ENCODE data around the gene LRRC46. TPM values are rescaled to one million over a fixed set of nuclear protein-coding genes. Genes with fewer than 3 reads are reported as not detected.

The LRRC46 gene
- total and polyA plus RNA-seq, 4 donors: 0.40 to 13.1 (median 6.2) TPM

DNA sequence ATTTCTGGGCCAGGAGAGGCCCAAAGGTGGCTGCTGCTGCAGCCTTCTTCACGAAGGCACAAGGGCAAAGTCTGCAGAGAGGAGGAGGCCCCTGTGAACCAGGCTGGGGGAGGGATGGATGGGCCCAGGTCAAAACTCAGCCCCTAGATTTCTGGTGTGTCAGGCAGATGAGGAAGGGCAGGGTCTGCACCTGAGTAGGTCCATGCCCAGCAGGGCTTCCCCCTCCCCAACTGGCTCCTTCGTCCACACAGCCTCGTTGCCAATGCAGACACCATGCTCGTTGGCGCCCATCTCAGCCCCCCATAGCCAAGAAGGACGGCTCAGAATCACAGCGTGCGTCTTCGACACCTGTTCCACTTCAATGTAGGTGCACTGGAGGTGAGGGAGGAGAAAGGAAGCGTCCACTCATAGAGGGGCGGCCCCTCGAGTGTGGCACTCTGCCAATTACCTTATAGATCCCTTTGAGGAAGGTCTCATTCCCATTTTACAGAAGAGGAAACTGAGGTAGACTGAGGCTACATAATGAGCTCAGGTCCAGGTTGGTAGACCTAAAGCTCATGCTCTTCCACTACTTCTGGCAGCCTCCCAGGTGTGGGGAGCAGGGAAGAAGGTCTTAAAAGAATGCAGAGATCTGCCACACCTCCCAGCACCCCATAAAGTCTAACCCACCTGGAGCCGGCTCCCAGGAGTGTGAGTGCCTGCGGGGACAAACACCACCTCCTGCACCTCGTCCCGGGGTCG lies 8.7 kb downstream of the LRRC46 start:
- DNase-seq (ENCODE audit: low read depth in 4 of 6, low spot score in 6 of 6): peak in 1 of 6 donors; percentile 44
- Histone ChIP-seq H3K27ac (ENCODE audit: low read depth, low read length) (peak overlapping the region; percentile 76), H3K36me3 (ENCODE audit: control insufficient read depth, insufficient read depth, low read length) (peaks cover 39% of the 10 kb centered on the region), H3K4me3 (ENCODE audit: low read depth, low read length) (peak overlapping the region; percentile 90), H3K27me3 (ENCODE audit: control insufficient read depth, insufficient read depth, low read length) (peaks cover under 1% of the 10 kb centered on the region), H3K9me3 (ENCODE audit: control insufficient read depth, insufficient read depth, low read length) (no peaks in the 10 kb centered on the region), H3K4me1 (ENCODE audit: control insufficient read depth, insufficient read depth, low read length) (peaks cover 46% of the 10 kb centered on the region)
- 1% methylated on average over 5 of the region's 17 CpGs for WGBS (ENCODE audit: insufficient coverage)

DNA sequence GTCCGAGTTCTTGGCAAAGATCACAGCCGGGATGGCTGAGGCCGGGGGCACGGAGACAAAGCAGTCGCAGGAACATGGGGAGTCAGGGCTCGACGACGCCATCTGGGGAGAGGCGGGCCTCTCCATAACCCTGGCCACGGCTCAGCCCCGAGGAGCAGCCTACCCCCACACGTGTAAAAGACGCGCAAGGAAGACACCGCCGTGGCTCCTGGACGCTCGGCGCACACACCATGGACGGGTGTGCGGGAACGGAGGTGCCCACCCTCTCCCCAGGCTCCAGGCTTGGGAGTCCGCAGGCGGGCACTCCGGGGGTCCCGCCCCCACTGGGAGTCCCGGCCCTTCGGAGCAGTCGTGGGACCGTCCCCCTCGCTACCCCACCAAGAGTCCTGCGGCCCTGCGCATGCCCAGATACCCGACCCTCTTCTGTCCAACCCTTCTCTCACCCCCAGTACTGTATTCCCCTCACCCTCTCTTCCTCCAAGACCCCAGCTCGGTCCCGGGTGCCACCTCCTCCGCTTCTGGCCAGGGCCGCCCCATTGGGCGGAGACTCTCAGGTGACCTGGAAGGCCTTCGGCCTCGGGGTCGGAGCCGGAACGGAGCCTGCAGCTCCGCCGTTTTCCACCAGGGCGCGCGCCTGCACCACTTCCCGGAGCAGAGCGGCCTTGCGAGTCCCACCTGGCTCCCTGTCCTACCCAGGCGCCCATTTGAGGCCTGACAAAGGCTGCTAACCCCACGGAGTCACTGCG lies 9.4 kb downstream of the LRRC46 start, which contains the start of gene SCRN2:
SCRN2 (minus strand) TSS at position 532 of the 746 bp plus-strand sequence; CDS start at position 102, 430 bp downstream.
- DNase-seq (ENCODE audit: low read depth in 4 of 6, low spot score in 6 of 6): peak; percentile 57 to 94 (median 74)
- H3K9me3 ChIP-seq (ENCODE audit: control insufficient read depth, insufficient read depth, low read length): no peaks in the 10 kb centered on the region
- peaks cover 34% of the 10 kb centered on the region for H3K36me3 ChIP-seq (ENCODE audit: control insufficient read depth, insufficient read depth, low read length)
- under 1% methylated on average over 55 of the region's 55 CpGs for WGBS (ENCODE audit: insufficient coverage)
- H3K27me3 ChIP-seq (ENCODE audit: control insufficient read depth, insufficient read depth, low read length): peaks cover 8% of the 10 kb centered on the region
- H3K4me1 ChIP-seq (ENCODE audit: control insufficient read depth, insufficient read depth, low read length): peaks cover 46% of the 10 kb centered on the region
- peak within 1 kb of the TSS; percentile 90 for H3K4me3 ChIP-seq (ENCODE audit: low read depth, low read length)
- peak within 1 kb of the TSS; percentile 76 for H3K27ac ChIP-seq (ENCODE audit: low read depth, low read length)

DNA sequence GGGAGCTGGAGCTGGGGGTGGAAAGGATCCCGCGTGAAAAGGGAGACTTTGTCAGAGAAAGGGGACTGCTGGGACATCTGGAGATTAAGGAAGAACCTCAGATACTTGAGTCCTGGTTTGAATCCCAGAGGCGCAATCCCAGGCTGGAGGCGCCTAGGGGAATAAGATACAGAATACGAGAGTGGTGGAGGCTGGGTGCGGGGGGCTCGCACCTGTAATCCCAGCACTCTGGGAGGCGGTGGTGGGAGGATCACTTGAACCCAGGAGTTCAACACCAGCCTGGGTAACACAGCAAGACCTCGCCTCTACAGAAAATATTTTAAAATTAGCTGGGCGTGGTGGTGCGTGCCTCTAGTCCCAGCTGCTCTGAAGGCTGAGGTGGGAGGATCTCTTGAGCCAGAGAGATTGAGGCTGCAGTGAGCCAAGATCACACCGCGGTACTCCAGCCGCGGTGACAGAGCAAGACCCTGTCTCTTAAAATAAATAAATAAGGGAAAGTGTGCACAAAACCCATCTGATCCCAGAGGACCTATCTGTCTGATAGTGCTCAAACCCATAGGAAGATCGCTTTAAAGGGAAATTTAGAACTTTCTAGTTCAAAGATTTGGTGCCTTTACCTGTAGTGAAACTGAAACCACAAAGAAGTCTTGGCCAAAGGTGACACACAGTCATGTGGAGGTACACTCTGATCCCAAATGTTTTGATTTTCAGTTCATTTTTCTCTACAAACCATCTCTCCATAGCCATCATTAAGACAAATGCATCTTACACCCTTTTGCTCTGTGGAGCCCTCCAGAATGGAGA lies 10.2 kb downstream of the LRRC46 start:
- 47% methylated on average over 7 of the region's 16 CpGs for WGBS (ENCODE audit: insufficient coverage)
- peaks cover 50% of the 10 kb centered on the region for H3K4me1 ChIP-seq (ENCODE audit: control insufficient read depth, insufficient read depth, low read length)
- peak overlapping the region; percentile 76 for H3K27ac ChIP-seq (ENCODE audit: low read depth, low read length)

GRCh38 chr17:47843391-47843730 lies 11.9 kb downstream of the LRRC46 start:
- peaks cover 13% of the 10 kb centered on the region for H3K36me3 ChIP-seq (ENCODE audit: control insufficient read depth, insufficient read depth, low read length)
- H3K27me3 ChIP-seq (ENCODE audit: control insufficient read depth, insufficient read depth, low read length): peaks cover 32% of the 10 kb centered on the region
- DNase-seq (ENCODE audit: low read depth in 4 of 6, low spot score in 6 of 6): no peak
- no peak overlapping the region for H3K27ac ChIP-seq (ENCODE audit: low read depth, low read length)
- no peaks in the 10 kb centered on the region for H3K9me3 ChIP-seq (ENCODE audit: control insufficient read depth, insufficient read depth, low read length)
- peaks cover 57% of the 10 kb centered on the region for H3K4me1 ChIP-seq (ENCODE audit: control insufficient read depth, insufficient read depth, low read length)
- no peak overlapping the region for H3K4me3 ChIP-seq (ENCODE audit: low read depth, low read length)
- WGBS (ENCODE audit: insufficient coverage): 18% methylated on average over 3 of the region's 6 CpGs

More for the DNA sequence above, 10.2 kb downstream of the LRRC46 start:
- Histone ChIP-seq H3K9me3 (ENCODE audit: control insufficient read depth, insufficient read depth, low read length) (no peaks in the 10 kb centered on the region), H3K4me3 (ENCODE audit: low read depth, low read length) (peak overlapping the region; percentile 90), H3K36me3 (ENCODE audit: control insufficient read depth, insufficient read depth, low read length) (peaks cover 27% of the 10 kb centered on the region), H3K27me3 (ENCODE audit: control insufficient read depth, insufficient read depth, low read length) (peaks cover 15% of the 10 kb centered on the region)
- no peak for DNase-seq (ENCODE audit: low read depth in 4 of 6, low spot score in 6 of 6)

GRCh38 chr17:47844227-47844626 lies 12.8 kb downstream of the LRRC46 start:
- Histone ChIP-seq H3K4me3 (ENCODE audit: low read depth, low read length) (no peak overlapping the region), H3K27ac (ENCODE audit: low read depth, low read length) (no peak overlapping the region), H3K27me3 (ENCODE audit: control insufficient read depth, insufficient read depth, low read length) (peaks cover 41% of the 10 kb centered on the region), H3K9me3 (ENCODE audit: control insufficient read depth, insufficient read depth, low read length) (no peaks in the 10 kb centered on the region), H3K36me3 (ENCODE audit: control insufficient read depth, insufficient read depth, low read length) (peaks cover 6% of the 10 kb centered on the region), H3K4me1 (ENCODE audit: control insufficient read depth, insufficient read depth, low read length) (peaks cover 50% of the 10 kb centered on the region)
- DNase-seq (ENCODE audit: low read depth in 4 of 6, low spot score in 6 of 6): no peak
- no CpG with 5 or more reads among the region's 5 CpGs for WGBS (ENCODE audit: insufficient coverage)

- Histone ChIP-seq H3K4me3 (ENCODE audit: low read depth, low read length) (no peak overlapping the region), H3K9me3 (ENCODE audit: control insufficient read depth, insufficient read depth, low read length) (no peaks in the 10 kb centered on the region), H3K27me3 (ENCODE audit: control insufficient read depth, insufficient read depth, low read length) (peaks cover 49% of the 10 kb centered on the region), H3K36me3 (ENCODE audit: control insufficient read depth, insufficient read depth, low read length) (peaks cover 3% of the 10 kb centered on the region), H3K27ac (ENCODE audit: low read depth, low read length) (no peak overlapping the region), H3K4me1 (ENCODE audit: control insufficient read depth, insufficient read depth, low read length) (peaks cover 42% of the 10 kb centered on the region)
- 40% methylated on average over 1 of the region's 4 CpGs for WGBS (ENCODE audit: insufficient coverage)
- DNase-seq (ENCODE audit: low read depth in 4 of 6, low spot score in 6 of 6): peak in 1 of 6 donors; percentile 23
Observed at GRCh38 chr17:47844814-47845715, 13.6 kb downstream of the LRRC46 start.

DNA sequence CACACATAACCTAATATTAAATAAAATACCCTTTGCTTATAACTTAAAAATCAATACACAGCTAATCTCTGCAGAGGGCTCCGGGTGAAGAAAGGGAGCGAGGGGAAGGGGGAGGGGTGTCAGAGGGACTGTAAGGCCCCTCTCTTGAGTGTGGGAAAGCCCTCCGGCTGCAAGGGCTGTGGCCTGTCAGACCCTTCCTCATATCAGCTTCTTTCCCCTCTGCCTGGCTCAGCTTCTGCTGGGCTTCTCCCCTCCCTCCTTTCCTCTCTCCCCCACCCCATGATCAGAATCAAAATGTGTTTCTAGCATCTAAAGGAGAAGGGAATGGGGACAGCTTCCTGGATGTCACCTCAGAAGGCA lies 14.2 kb downstream of the LRRC46 start:
- Histone ChIP-seq H3K27me3 (ENCODE audit: control insufficient read depth, insufficient read depth, low read length) (peaks cover 56% of the 10 kb centered on the region), H3K4me1 (ENCODE audit: control insufficient read depth, insufficient read depth, low read length) (peaks cover 38% of the 10 kb centered on the region), H3K9me3 (ENCODE audit: control insufficient read depth, insufficient read depth, low read length) (no peaks in the 10 kb centered on the region), H3K4me3 (ENCODE audit: low read depth, low read length) (no peak overlapping the region), H3K36me3 (ENCODE audit: control insufficient read depth, insufficient read depth, low read length) (peaks cover 3% of the 10 kb centered on the region), H3K27ac (ENCODE audit: low read depth, low read length) (no peak overlapping the region)
- DNase-seq (ENCODE audit: low read depth in 4 of 6, low spot score in 6 of 6): no peak
- WGBS (ENCODE audit: insufficient coverage): no CpG with 5 or more reads among the region's 3 CpGs

DNA sequence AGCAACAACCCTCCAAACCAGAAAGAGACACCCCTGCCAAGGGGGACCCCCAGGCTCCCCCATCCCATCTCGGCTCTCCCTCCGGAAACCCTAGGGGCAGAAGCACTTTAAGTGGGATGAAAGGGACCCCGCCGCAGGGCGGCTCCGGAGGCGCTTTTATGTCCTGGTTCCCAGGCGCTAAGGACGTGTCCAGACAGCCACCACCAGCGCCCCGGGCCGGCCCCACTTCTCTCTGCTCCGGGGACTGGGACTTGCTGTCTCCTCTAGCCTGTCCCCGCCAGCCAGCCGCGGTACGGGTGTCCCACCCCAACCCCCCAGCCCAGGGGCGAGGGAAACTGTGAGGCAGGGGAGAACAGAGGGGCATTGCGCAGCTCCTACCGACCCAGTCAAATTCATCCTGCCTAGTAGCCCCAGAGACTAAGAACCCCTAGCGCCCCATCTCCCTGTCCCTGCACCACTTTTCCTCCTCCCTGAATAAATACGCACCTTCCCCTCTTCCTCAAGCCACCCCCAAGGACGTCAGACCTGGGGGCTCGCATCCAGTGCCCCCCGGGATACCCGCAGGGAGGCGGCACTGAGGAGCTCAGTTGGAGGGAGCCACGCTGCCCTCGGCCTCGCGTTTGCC lies 15.4 kb downstream of the LRRC46 start:
- Histone ChIP-seq H3K36me3 (ENCODE audit: control insufficient read depth, insufficient read depth, low read length) (peaks cover 3% of the 10 kb centered on the region), H3K4me1 (ENCODE audit: control insufficient read depth, insufficient read depth, low read length) (peaks cover 38% of the 10 kb centered on the region), H3K27me3 (ENCODE audit: control insufficient read depth, insufficient read depth, low read length) (peaks cover 66% of the 10 kb centered on the region), H3K27ac (ENCODE audit: low read depth, low read length) (no peak overlapping the region), H3K4me3 (ENCODE audit: low read depth, low read length) (no peak overlapping the region), H3K9me3 (ENCODE audit: control insufficient read depth, insufficient read depth, low read length) (no peaks in the 10 kb centered on the region)
- peak in 1 of 6 donors; percentile 30 for DNase-seq (ENCODE audit: low read depth in 4 of 6, low spot score in 6 of 6)
- WGBS (ENCODE audit: insufficient coverage): 3% methylated on average over 29 of the region's 31 CpGs

Measured in spinal cord (tissue), 10 donors.